K562 (cell line): ENCODE data around the gene NIFK. TPM values are rescaled to one million over a fixed set of nuclear protein-coding genes. Genes with fewer than 3 reads are reported as not detected.

Source experiments
- ATAC-seq: fragments of 200-7000 bp; cut with Tn5 transposase; 3 replicates; pipeline ENCODE4 v1.9.1; 2020; ENCODE audit warnings: moderate library complexity
- BruUV-seq: library from RNA; stranded (reverse); fragments of 400-500 nt; replicated peaks from 2 replicates; lab custom pipeline; 2021; lab: Mats Ljungman, UMichigan
- CTCF ChIA-PET: fragments of 300-600 bp; formaldehyde crosslinking; extraction: SDS; loops from one replicate; lab custom pipeline; 2021; ENCODE audit warnings: low intra/inter-chr PET ratio; lab: Yijun Ruan, JAX
- POLR2A ChIA-PET: fragments of 300-600, 350-650 bp; sonication (Branson Sonifier 250); formaldehyde crosslinking; extraction: SDS; loops from one replicate; lab custom pipeline; 2021; ENCODE audit warnings: antibody characterized with exemption, inconsistent platforms; lab: Yijun Ruan, JAX
- DNase-seq, 4 experiments: peaks; one replicate each; pipeline versions ENCODE4 v3.0.0 to v3.0.0-alpha.2; 2011 to 2018; ENCODE audit warnings: low spot score in 3 of 4, mixed read lengths in 3 of 4; ENCODE audit errors: extremely low read depth in 1 of 4
- FAIRE-seq: peaks from 2 replicates; lab custom pipeline; 2011; peaks lifted over from hg19 to GRCh38; lab: Jason Lieb, UNC
- H2AFZ ChIP-seq: 2 replicates; pipeline ENCODE4 v1.6.0; 2011; ENCODE audit warnings: low read depth, low read length, control low read depth, inconsistent platforms
- H3K27ac ChIP-seq: fragments of 200-600 bp; 3 replicates; pipeline ENCODE4 v1.8.0; 2011; ENCODE audit warnings: low read depth, mild to moderate bottlenecking, control low read depth, inconsistent platforms, low read length, moderate library complexity, mixed read lengths; ENCODE audit errors: extremely low read depth
- H3K27me3 ChIP-seq, 2 experiments: fragments of 300-600 bp in 1 of 2; 2 replicates in 1 of 2; 3 replicates in 1 of 2; pipeline versions ENCODE4 v1.6.0 to v1.8.0; 2011; ENCODE audit warnings: inconsistent platforms in 2 of 2, low read length in 2 of 2, mild to moderate bottlenecking in 1 of 2, mixed read lengths in 1 of 2, moderate library complexity in 1 of 2; ENCODE audit not compliant: control insufficient read depth in 2 of 2, insufficient read depth in 2 of 2
- H3K36me3 ChIP-seq: fragments of 300-600 bp; 3 replicates; pipeline ENCODE4 v1.8.0; 2011; ENCODE audit warnings: mild to moderate bottlenecking, low read length, inconsistent platforms; ENCODE audit not compliant: control insufficient read depth, insufficient read depth
- H3K4me1 ChIP-seq, 2 experiments: fragments of 200-600 bp in 1 of 2; replicated peaks in 1 of 2; 2 replicates in 1 of 2; 3 replicates in 1 of 2; pipeline versions ENCODE4 v1.5.1 to v1.8.0; 2011; ENCODE audit warnings: inconsistent platforms in 2 of 2, low read length in 2 of 2, mild to moderate bottlenecking in 1 of 2, mixed read lengths in 1 of 2, moderate library complexity in 1 of 2; ENCODE audit not compliant: control insufficient read depth in 2 of 2, insufficient read depth in 2 of 2
- H3K4me2 ChIP-seq: 2 replicates; pipeline ENCODE4 v1.6.1; 2011; ENCODE audit warnings: low read length, control low read depth, inconsistent platforms, mixed read lengths; ENCODE audit not compliant: insufficient read depth
- H3K4me3 ChIP-seq: fragments of 200-600 bp; sonication (generic), shearing (Covaris generic); 2 replicates; pipeline ENCODE4 v1.5.1; 2016; ENCODE audit warnings: control low read depth, inconsistent platforms
- H3K79me2 ChIP-seq: fragments of 200-600 bp; 3 replicates; pipeline ENCODE4 v1.8.0; 2011; ENCODE audit warnings: low read length, inconsistent platforms; ENCODE audit not compliant: control insufficient read depth, insufficient read depth
- H3K9ac ChIP-seq, 2 experiments: 2 replicates each; pipeline versions ENCODE4 v1.6.0 to v1.6.1; 2011; ENCODE audit warnings: low read depth in 2 of 2, low read length in 2 of 2, control low read depth in 1 of 2, inconsistent platforms in 1 of 2, mild to moderate bottlenecking in 1 of 2, mixed read lengths in 1 of 2; ENCODE audit not compliant: insufficient read depth in 1 of 2
- H3K9me1 ChIP-seq: one replicate; pipeline ENCODE4 v1.6.0; 2011; ENCODE audit warnings: inconsistent platforms, mild to moderate bottlenecking, low read length, moderate library complexity; ENCODE audit not compliant: control insufficient read depth, insufficient read depth
- H3K9me3 ChIP-seq: replicated peaks from 2 replicates; pipeline ENCODE4 v1.5.1; 2011; ENCODE audit warnings: low read depth, low read length, inconsistent platforms; ENCODE audit not compliant: control insufficient read depth, insufficient read depth
- H4K20me1 ChIP-seq: replicated peaks from 2 replicates; pipeline ENCODE4 v1.6.1; 2011; ENCODE audit warnings: low read length, inconsistent platforms, mixed read lengths; ENCODE audit not compliant: control insufficient read depth, insufficient read depth
- EWSR1 ChIP-seq: fragments of 450-650 bp; IDR thresholded peaks from 2 replicates; pipeline ENCODE4 v1.6.1; 2018; ENCODE audit warnings: borderline replicate concordance, mild to moderate bottlenecking, low read depth, moderate library complexity; ENCODE audit not compliant: partially characterized antibody
- WGBS: fragments of 100-300 bp; shearing (Covaris generic); methylation state at CpG from one replicate; pipeline ENCODE4 v1.1.6; 2016; ENCODE audit warnings: low coverage, mixed read lengths; ENCODE audit not compliant: insufficient coverage; ENCODE audit errors: missing lambda C conversion rate; 5-methylcytosine and 5-hydroxymethylcytosine counted together
- in situ Hi-C: fragments of 300-500 bp; cut with MboI; formaldehyde crosslinking; loops from 4 replicates; pipeline ENCODE4 v1.15.0; 2018; ENCODE audit warnings: inconsistent platforms, mixed read lengths
- intact Hi-C: fragments of 100-400 bp; cut with micrococcal nuclease; formaldehyde crosslinking; loops from 2 replicates; pipeline ENCODE4 v1.14.2; 2022
- polyA plus RNA-seq, 8 experiments: library from polyadenylated mRNA; depleted of rRNA in 4 of 8; stranded (reverse) in 5 of 8; unstranded in 3 of 8; fragments of >200 nt; fragmentation: Nextera tagmentation in 2 of 8; fragmentation: Illumina TruSeq in 1 of 8; extraction: Ambion mirVana in 2 of 8; extraction: Trizol in 1 of 8; gene quantifications; 2 replicates each; pipeline versions ENCODE4 v1.2.1 to v1.2.3, GENCODE V29; 2011 to 2014; ENCODE audit warnings: inconsistent platforms in 1 of 8, missing spikeins in 1 of 8
- total RNA-seq, 7 experiments: library from RNA; depleted of rRNA in 6 of 7; stranded (reverse); fragments of >200 nt in 6 of 7; fragmentation: Illumina TruSeq in 2 of 7; extraction: Trizol in 2 of 7; gene quantifications; 2 replicates each; pipeline versions ENCODE4 v1.2.1 to v1.2.3, GENCODE V29; 2011 to 2021; ENCODE audit warnings: low replicate concordance in 1 of 7
- TF ChIP-seq, protein P1 (sequence below): fragments of 450-650 bp; IDR thresholded peaks from 2 replicates; pipeline ENCODE4 v1.6.1; 2016; ENCODE audit warnings: mild to moderate bottlenecking, moderate library complexity

NIFK gene
- total and polyA plus RNA-seq, 9 of the 15 experiments (the other 6 are each of a cell fraction or from before 2014, with no cell fraction given), result 60.2 to 426 (median 183) TPM

DNA sequence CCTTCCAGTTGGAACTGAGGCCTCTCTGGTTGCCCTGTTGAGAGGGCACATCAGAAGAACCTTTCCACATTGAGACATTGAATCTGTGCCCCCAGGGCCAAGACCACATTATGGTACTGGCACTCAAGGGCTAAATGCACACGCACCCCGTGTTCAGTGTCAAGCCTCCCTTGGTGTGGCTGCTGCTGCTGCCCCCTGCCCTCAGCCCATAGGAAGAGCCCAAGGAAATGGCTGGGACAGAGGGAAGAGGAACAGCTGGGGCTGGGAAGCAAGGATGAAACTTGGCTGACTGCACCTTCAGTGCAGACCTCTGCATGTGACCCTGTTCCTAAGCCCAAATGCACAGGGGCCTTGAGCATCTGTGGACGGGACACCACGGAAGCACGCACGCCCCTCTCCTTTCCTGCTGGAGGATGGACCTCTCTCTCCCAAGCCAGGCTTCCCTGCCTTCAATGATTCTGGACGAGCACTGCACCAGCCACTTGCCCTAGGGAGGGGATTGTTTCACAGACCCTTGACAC is 40.2 kb downstream of the NIFK start:
- intact Hi-C loops (loop anchor here (5.0 kb wide), 2 partner anchors 44 to 99 kb away; no protein-coding TSS in a partner anchor), in situ Hi-C loops (no loop called here)
- ChIA-PET CTCF (no interaction called here), POLR2A (interaction anchor here (0.6 to 0.8 kb wide), 5 partner anchors 45 to 351 kb away, joined by 3 to 4 read pairs (median 3); no protein-coding TSS in a partner anchor)
- Histone ChIP-seq H3K4me2 (no peak overlapping the region), H3K9me3 (no peaks in the 10 kb centered on the region), H3K4me1 (peaks cover 17 to 29% of the 10 kb centered on the region in 2 experiments), H4K20me1 (no peaks in the 10 kb centered on the region), H3K27me3 (no peaks in the 10 kb centered on the region), H3K4me3 (no peak overlapping the region), H3K9ac (peak overlapping the region in 1 of 2 experiments; percentile 90; a peak in 1 of 4 replicates), H2AFZ (peak overlapping the region; percentile 90; the same call in 1 of the 2 replicates), H3K27ac (no peak overlapping the region), H3K9me1 (peaks cover 10% of the 10 kb centered on the region), H3K79me2 (no peaks in the 10 kb centered on the region), H3K36me3 (no peaks in the 10 kb centered on the region)
- 68% methylated on average over 6 of the region's 7 CpGs for WGBS
- DNase-seq (no peak), FAIRE-seq (no peak), ATAC-seq (no peak)
- TF ChIP-seq, protein P1, sequence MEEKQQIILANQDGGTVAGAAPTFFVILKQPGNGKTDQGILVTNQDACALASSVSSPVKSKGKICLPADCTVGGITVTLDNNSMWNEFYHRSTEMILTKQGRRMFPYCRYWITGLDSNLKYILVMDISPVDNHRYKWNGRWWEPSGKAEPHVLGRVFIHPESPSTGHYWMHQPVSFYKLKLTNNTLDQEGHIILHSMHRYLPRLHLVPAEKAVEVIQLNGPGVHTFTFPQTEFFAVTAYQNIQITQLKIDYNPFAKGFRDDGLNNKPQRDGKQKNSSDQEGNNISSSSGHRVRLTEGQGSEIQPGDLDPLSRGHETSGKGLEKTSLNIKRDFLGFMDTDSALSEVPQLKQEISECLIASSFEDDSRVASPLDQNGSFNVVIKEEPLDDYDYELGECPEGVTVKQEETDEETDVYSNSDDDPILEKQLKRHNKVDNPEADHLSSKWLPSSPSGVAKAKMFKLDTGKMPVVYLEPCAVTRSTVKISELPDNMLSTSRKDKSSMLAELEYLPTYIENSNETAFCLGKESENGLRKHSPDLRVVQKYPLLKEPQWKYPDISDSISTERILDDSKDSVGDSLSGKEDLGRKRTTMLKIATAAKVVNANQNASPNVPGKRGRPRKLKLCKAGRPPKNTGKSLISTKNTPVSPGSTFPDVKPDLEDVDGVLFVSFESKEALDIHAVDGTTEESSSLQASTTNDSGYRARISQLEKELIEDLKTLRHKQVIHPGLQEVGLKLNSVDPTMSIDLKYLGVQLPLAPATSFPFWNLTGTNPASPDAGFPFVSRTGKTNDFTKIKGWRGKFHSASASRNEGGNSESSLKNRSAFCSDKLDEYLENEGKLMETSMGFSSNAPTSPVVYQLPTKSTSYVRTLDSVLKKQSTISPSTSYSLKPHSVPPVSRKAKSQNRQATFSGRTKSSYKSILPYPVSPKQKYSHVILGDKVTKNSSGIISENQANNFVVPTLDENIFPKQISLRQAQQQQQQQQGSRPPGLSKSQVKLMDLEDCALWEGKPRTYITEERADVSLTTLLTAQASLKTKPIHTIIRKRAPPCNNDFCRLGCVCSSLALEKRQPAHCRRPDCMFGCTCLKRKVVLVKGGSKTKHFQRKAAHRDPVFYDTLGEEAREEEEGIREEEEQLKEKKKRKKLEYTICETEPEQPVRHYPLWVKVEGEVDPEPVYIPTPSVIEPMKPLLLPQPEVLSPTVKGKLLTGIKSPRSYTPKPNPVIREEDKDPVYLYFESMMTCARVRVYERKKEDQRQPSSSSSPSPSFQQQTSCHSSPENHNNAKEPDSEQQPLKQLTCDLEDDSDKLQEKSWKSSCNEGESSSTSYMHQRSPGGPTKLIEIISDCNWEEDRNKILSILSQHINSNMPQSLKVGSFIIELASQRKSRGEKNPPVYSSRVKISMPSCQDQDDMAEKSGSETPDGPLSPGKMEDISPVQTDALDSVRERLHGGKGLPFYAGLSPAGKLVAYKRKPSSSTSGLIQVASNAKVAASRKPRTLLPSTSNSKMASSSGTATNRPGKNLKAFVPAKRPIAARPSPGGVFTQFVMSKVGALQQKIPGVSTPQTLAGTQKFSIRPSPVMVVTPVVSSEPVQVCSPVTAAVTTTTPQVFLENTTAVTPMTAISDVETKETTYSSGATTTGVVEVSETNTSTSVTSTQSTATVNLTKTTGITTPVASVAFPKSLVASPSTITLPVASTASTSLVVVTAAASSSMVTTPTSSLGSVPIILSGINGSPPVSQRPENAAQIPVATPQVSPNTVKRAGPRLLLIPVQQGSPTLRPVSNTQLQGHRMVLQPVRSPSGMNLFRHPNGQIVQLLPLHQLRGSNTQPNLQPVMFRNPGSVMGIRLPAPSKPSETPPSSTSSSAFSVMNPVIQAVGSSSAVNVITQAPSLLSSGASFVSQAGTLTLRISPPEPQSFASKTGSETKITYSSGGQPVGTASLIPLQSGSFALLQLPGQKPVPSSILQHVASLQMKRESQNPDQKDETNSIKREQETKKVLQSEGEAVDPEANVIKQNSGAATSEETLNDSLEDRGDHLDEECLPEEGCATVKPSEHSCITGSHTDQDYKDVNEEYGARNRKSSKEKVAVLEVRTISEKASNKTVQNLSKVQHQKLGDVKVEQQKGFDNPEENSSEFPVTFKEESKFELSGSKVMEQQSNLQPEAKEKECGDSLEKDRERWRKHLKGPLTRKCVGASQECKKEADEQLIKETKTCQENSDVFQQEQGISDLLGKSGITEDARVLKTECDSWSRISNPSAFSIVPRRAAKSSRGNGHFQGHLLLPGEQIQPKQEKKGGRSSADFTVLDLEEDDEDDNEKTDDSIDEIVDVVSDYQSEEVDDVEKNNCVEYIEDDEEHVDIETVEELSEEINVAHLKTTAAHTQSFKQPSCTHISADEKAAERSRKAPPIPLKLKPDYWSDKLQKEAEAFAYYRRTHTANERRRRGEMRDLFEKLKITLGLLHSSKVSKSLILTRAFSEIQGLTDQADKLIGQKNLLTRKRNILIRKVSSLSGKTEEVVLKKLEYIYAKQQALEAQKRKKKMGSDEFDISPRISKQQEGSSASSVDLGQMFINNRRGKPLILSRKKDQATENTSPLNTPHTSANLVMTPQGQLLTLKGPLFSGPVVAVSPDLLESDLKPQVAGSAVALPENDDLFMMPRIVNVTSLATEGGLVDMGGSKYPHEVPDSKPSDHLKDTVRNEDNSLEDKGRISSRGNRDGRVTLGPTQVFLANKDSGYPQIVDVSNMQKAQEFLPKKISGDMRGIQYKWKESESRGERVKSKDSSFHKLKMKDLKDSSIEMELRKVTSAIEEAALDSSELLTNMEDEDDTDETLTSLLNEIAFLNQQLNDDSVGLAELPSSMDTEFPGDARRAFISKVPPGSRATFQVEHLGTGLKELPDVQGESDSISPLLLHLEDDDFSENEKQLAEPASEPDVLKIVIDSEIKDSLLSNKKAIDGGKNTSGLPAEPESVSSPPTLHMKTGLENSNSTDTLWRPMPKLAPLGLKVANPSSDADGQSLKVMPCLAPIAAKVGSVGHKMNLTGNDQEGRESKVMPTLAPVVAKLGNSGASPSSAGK, result no peak
- no peak for TF ChIP-seq EWSR1
- BruUV-seq, result no TSS peak
